ENCODE measurements around the gene AKIP1. TPM values are rescaled to one million over a fixed set of nuclear protein-coding genes. Genes with fewer than 3 reads are reported as not detected.
"Not testable (repeated sequence)": the region's sequence is repeated elsewhere in the genome, so short reads cannot be mapped to it uniquely, and the experiment has no call there.

Gene AKIP1
- total and polyA plus RNA-seq, 2 experiments from 2014 or later, result 41.1 to 49.6 TPM

DNA sequence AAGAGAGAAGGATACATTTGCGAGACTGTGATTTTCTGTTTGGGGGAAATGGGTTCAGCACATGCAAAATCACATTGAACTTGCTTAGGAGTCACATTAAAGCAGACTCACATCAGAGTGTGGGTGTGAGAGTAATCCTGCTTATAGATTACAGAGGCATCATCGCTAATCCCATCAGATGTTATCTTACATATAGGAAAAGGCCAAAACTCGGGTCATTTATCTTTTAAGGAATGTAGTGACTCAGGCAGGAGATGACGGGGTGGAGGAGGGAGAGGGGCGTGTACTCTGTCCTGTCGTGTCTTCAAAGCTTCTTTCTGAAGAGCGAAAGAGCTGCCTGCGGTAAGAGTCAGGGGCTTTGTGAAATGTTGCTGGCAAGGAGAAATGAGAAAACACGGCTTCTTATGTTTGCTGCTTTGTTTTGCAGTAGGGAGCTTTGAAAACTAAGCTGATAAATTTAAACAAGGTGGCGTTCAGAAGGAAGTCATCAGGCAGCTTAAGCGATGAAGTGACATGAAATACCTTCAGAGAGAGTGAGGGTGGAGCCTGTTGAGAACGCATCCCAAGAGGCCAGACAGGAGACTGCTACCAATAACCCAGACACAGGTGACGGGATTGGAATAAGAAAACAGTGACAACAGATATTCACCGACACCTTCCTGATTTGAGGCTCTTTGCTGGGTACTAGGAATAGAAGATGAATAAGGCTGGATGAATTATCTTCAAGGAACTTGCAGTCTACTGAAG is 23.9 kb downstream of the AKIP1 start:
- no peaks in the 10 kb centered on the region for H4K20me1 ChIP-seq (ENCODE audit: insufficient read depth)
- peak overlapping the region; percentile 50 for H3K9ac ChIP-seq
- TF ChIP-seq EZH2 (IDR thresholded peaks at IDR 0.05; ENCODE audit: insufficient read depth, poor library complexity, severe bottlenecking) (no peak), EZH2phosphoT487 (IDR thresholded peaks at IDR 0.05; ENCODE audit: insufficient read depth, low read depth) (no peak)
- peaks cover 20% of the 10 kb centered on the region for H3K4me1 ChIP-seq (ENCODE audit: insufficient read depth)
- H3K9me3 ChIP-seq (ENCODE audit: low read depth), result no peaks in the 10 kb centered on the region
- H3K27ac ChIP-seq, result peak overlapping the region; percentile 49
- no peaks in the 10 kb centered on the region for H3K36me3 ChIP-seq (ENCODE audit: low read depth)
- 37% methylated on average over 14 of the region's 14 CpGs for WGBS, 2 experiments (ENCODE audit: low coverage in 1 of 2, low lambda C conversion rate in 2 of 2, missing lambda C conversion rate in 2 of 2)
- peak overlapping the region; percentile 55 for H3K4me3 ChIP-seq
- no peaks in the 10 kb centered on the region for H3K9me2 ChIP-seq (ENCODE audit: insufficient read depth)
- in situ Hi-C loops (cut with MboI), result no loop called here
- no peaks in the 10 kb centered on the region for H3K79me2 ChIP-seq (ENCODE audit: insufficient read depth)
- no peaks in the 10 kb centered on the region for H3K27me3 ChIP-seq (replicated peaks; ENCODE audit: insufficient read depth)
- peak overlapping the region; percentile 71 for H3K4me2 ChIP-seq (ENCODE audit: unreplicated experiment)
- DNase-seq, result peak; percentile 88
- peak overlapping the region; percentile 79 for H2AFZ ChIP-seq
- H3F3A ChIP-seq (ENCODE audit: insufficient read depth), result peaks cover 16% of the 10 kb centered on the region

DNA sequence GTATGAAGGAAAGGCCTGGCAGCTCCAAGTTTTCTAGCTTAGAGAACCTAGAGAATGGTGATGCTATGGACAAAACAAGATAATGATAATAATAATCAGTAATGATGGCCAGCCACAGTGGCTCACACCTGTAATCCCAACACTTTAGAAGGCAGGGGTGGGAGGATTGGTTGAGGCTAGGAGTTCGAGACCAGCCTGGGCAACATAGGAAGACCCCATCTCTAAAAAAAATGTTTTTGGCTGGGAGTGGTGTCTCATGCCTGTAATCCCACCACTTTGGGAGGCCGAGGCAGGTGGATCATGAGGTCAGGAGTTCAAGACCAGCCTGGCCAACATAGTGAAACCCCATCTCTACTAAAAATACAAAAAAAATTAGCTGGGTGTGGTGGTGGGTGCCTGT is 24.8 kb downstream of the AKIP1 start:
- H3K9ac ChIP-seq; H3K27ac ChIP-seq; in situ Hi-C loops (cut with MboI): not testable (repeated sequence)

DNA sequence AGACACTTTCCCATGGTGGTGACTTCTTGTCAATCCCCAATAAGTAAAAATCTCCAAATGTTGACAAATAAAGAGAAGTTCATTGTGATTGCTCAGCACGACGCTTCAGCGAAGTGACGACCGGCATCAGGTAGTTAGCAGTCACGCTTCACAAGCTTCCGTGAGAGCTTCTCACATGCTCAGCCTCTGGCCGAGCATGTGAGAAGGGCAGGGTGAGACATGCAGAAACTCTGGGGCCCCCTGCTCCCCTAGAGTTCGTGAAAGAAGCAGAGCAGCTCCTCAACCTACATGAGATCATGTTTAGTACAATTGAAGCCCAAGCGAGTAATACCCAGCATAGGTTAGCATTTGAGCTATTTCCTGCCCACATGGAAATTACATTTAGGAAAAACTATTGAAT is 26.2 kb downstream of the AKIP1 start:
- no peak overlapping the region for H2AFZ ChIP-seq
- H3K4me2 ChIP-seq (ENCODE audit: unreplicated experiment), result no peak overlapping the region
- in situ Hi-C loops (cut with MboI), result no loop called here
- no peak overlapping the region for H3K4me3 ChIP-seq
- 84 to 85% methylated on average over 10 of the region's 10 CpGs for WGBS, 2 experiments (ENCODE audit: low coverage in 1 of 2, low lambda C conversion rate in 2 of 2, missing lambda C conversion rate in 2 of 2)
- H3K79me2 ChIP-seq (ENCODE audit: insufficient read depth), result no peaks in the 10 kb centered on the region
- no peak overlapping the region for H3K27ac ChIP-seq
- H4K20me1 ChIP-seq (ENCODE audit: insufficient read depth), result no peaks in the 10 kb centered on the region
- H3K9me2 ChIP-seq (ENCODE audit: insufficient read depth), result no peaks in the 10 kb centered on the region
- peaks cover 16% of the 10 kb centered on the region for H3F3A ChIP-seq (ENCODE audit: insufficient read depth)
- no peaks in the 10 kb centered on the region for H3K36me3 ChIP-seq (ENCODE audit: low read depth)
- no peaks in the 10 kb centered on the region for H3K9me3 ChIP-seq (ENCODE audit: low read depth)
- H3K27me3 ChIP-seq (replicated peaks; ENCODE audit: insufficient read depth), result no peaks in the 10 kb centered on the region
- TF ChIP-seq EZH2phosphoT487 (IDR thresholded peaks at IDR 0.05; ENCODE audit: insufficient read depth, low read depth) (no peak), EZH2 (IDR thresholded peaks at IDR 0.05; ENCODE audit: insufficient read depth, poor library complexity, severe bottlenecking) (no peak)
- H3K9ac ChIP-seq, result no peak overlapping the region
- H3K4me1 ChIP-seq (ENCODE audit: insufficient read depth), result peaks cover 14% of the 10 kb centered on the region
- no peak for DNase-seq

More for the DNA sequence above, 24.8 kb downstream of the AKIP1 start:
- not testable (repeated sequence) for DNase-seq; H2AFZ ChIP-seq; H3K4me3 ChIP-seq; H3K9me2 ChIP-seq (ENCODE audit: insufficient read depth); H3K79me2 ChIP-seq (ENCODE audit: insufficient read depth); H4K20me1 ChIP-seq (ENCODE audit: insufficient read depth); H3K27me3 ChIP-seq (replicated peaks; ENCODE audit: insufficient read depth); H3K36me3 ChIP-seq (ENCODE audit: low read depth); H3K9me3 ChIP-seq (ENCODE audit: low read depth); H3K4me2 ChIP-seq (ENCODE audit: unreplicated experiment)
- H3F3A ChIP-seq (ENCODE audit: insufficient read depth), result peaks cover 16% of the 10 kb centered on the region
- peaks cover 17% of the 10 kb centered on the region for H3K4me1 ChIP-seq (ENCODE audit: insufficient read depth)
- 93 to 100% methylated on average over 2 of the region's 2 CpGs for WGBS, 2 experiments (ENCODE audit: low coverage in 1 of 2, low lambda C conversion rate in 2 of 2, missing lambda C conversion rate in 2 of 2)

DNA sequence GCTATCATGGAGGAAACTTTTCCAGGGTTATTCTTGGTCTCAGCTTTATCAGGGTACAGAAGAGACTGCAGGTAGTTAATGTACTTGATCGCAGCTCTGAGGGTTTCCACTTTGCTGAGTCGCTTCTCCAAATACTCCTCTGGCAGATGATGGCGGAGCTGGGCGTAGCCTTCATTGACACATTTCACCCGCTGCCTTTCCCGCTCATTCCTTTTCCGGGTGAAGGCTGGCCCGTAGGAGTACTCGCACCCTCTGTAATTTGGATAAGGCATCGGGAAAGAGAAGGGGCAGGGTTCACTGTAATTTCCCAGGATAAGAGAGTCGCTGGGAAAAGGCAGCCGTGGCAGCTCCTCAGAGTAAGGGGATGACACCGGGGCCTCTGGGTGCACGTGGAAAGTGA is 26.7 kb downstream of the AKIP1 start:
- WGBS, 2 experiments (ENCODE audit: low coverage in 1 of 2, low lambda C conversion rate in 2 of 2, missing lambda C conversion rate in 2 of 2), result 88 to 93% methylated on average over 13 to 14 of the region's 14 CpGs
- DNase-seq, result no peak
- TF ChIP-seq EZH2 (IDR thresholded peaks at IDR 0.05; ENCODE audit: insufficient read depth, poor library complexity, severe bottlenecking) (no peak), EZH2phosphoT487 (IDR thresholded peaks at IDR 0.05; ENCODE audit: insufficient read depth, low read depth) (no peak)
- Histone ChIP-seq H3K27me3 (replicated peaks; ENCODE audit: insufficient read depth) (no peaks in the 10 kb centered on the region), H3K4me2 (ENCODE audit: unreplicated experiment) (no peak overlapping the region), H3K79me2 (ENCODE audit: insufficient read depth) (no peaks in the 10 kb centered on the region), H3K9me2 (ENCODE audit: insufficient read depth) (no peaks in the 10 kb centered on the region), H4K20me1 (ENCODE audit: insufficient read depth) (no peaks in the 10 kb centered on the region), H3K36me3 (ENCODE audit: low read depth) (no peaks in the 10 kb centered on the region), H3K4me3 (no peak overlapping the region), H3K9me3 (ENCODE audit: low read depth) (no peaks in the 10 kb centered on the region), H2AFZ (no peak overlapping the region), H3K9ac (no peak overlapping the region), H3K27ac (no peak overlapping the region), H3K4me1 (ENCODE audit: insufficient read depth) (peaks cover 14% of the 10 kb centered on the region), H3F3A (ENCODE audit: insufficient read depth) (peaks cover 16% of the 10 kb centered on the region)
- in situ Hi-C loops (cut with MboI), result no loop called here
